SK-N-SH treated with all-trans-retinoic acid at 6 μM for 48 hours (cell line): ENCODE results near the gene ZCCHC17.

Experiments used
- ATAC-seq: fragments of 200-7000 bp; cut with Tn5 transposase; 3 replicates; pipeline ENCODE4 v1.9.1; 2020; ENCODE audit warnings: mild to moderate bottlenecking, moderate library complexity
- BACH2 ChIP-seq: fragments of 250-450 bp; sonication (Bioruptor Pico); IDR thresholded peaks from 2 replicates; pipeline ENCODE4 v1.9.0; 2021; ENCODE audit warnings: mild to moderate bottlenecking, borderline replicate concordance
- CSRNP3 ChIP-seq: fragments of 250-450 bp; sonication (Bioruptor Pico); IDR thresholded peaks from 2 replicates; pipeline ENCODE4 v1.5.1; 2021; ENCODE audit warnings: mild to moderate bottlenecking, moderate library complexity
- ESRRG ChIP-seq: fragments of 250-450 bp; sonication (Bioruptor Pico); IDR thresholded peaks from 2 replicates; pipeline ENCODE4 v1.6.1; 2021; ENCODE audit warnings: mild to moderate bottlenecking
- GLIS3 ChIP-seq: fragments of 250-450 bp; sonication (Bioruptor Pico); IDR thresholded peaks from 2 replicates; pipeline ENCODE4 v1.5.0; 2020; ENCODE audit warnings: mild to moderate bottlenecking, moderate library complexity
- OSR1 ChIP-seq: fragments of 250-450 bp; sonication (Bioruptor Pico); IDR thresholded peaks from 2 replicates; pipeline ENCODE4 v1.8.0; 2022; ENCODE audit warnings: moderate library complexity, mild to moderate bottlenecking, inconsistent platforms
- POU6F1 ChIP-seq: fragments of 250-450 bp; sonication (Bioruptor Pico); IDR thresholded peaks from 2 replicates; pipeline ENCODE4 v1.8.0; 2021; ENCODE audit warnings: low read depth, mild to moderate bottlenecking, moderate library complexity, borderline replicate concordance
- RARB ChIP-seq: fragments of 250-450 bp; sonication (Bioruptor Pico); IDR thresholded peaks from 2 replicates; pipeline ENCODE4 v1.8.0; 2021; ENCODE audit warnings: mild to moderate bottlenecking, moderate library complexity
- SNAI2 ChIP-seq: fragments of 250-450 bp; sonication (Bioruptor Pico); IDR thresholded peaks from 2 replicates; pipeline ENCODE4 v1.5.0; 2020; ENCODE audit warnings: mild to moderate bottlenecking, moderate library complexity
- TCF4 ChIP-seq: fragments of 250-450 bp; sonication (Bioruptor Pico); IDR thresholded peaks from 2 replicates; pipeline ENCODE4 v1.8.0; 2021; ENCODE audit warnings: mild to moderate bottlenecking, moderate library complexity, borderline replicate concordance
- TOX ChIP-seq: fragments of 250-450 bp; sonication (Bioruptor Pico); IDR thresholded peaks from 2 replicates; pipeline ENCODE4 v1.8.0; 2021; ENCODE audit warnings: mild to moderate bottlenecking, moderate library complexity, borderline replicate concordance
- TSHZ2 ChIP-seq: fragments of 250-450 bp; sonication (Bioruptor Pico); IDR thresholded peaks from 2 replicates; pipeline ENCODE4 v1.5.0; 2020; ENCODE audit warnings: mild to moderate bottlenecking, moderate library complexity
- ZC3H10 ChIP-seq: fragments of 250-450 bp; sonication (Bioruptor Pico); IDR thresholded peaks from 2 replicates; pipeline ENCODE4 v1.5.1; 2021; ENCODE audit warnings: mild to moderate bottlenecking, moderate library complexity
- ZFP3 ChIP-seq: fragments of 250-450 bp; sonication (Bioruptor Pico); IDR thresholded peaks from 2 replicates; pipeline ENCODE4 v1.5.0; 2020; ENCODE audit warnings: mild to moderate bottlenecking, moderate library complexity
- ZNF70 ChIP-seq: fragments of 450-650 bp; formaldehyde crosslinking; IDR thresholded peaks from 2 replicates; pipeline ENCODE4 v1.5.0; 2020; ENCODE audit warnings: mild to moderate bottlenecking, moderate library complexity
- ZNF8 ChIP-seq: fragments of 450-650 bp; formaldehyde crosslinking; IDR thresholded peaks from 2 replicates; pipeline ENCODE4 v1.5.0; 2020; ENCODE audit warnings: mild to moderate bottlenecking, moderate library complexity
- TF ChIP-seq, protein P1 (sequence below): fragments of 250-450 bp; sonication (Bioruptor Pico); IDR thresholded peaks from 2 replicates; pipeline ENCODE4 v1.8.0; 2020; ENCODE audit warnings: mild to moderate bottlenecking, moderate library complexity, borderline replicate concordance
- TF ChIP-seq, protein P2 (sequence below): fragments of 250-450 bp; sonication (Bioruptor Pico); IDR thresholded peaks from 2 replicates; pipeline ENCODE4 v1.5.1; 2020; ENCODE audit warnings: low read depth, mild to moderate bottlenecking, moderate library complexity

Gene ZCCHC17

GRCh38 chr1:31371121-31371959 lies 74.5 kb downstream of the ZCCHC17 start:
- no peak for ATAC-seq
- no peak for TF ChIP-seq RARB (CRISPR knock-in tag)
- TF ChIP-seq ZC3H10 (CRISPR knock-in tag), result no peak
- no peak for TF ChIP-seq ZFP3 (CRISPR knock-in tag)
- no peak for TF ChIP-seq ZNF70 (CRISPR knock-in tag)
- TF ChIP-seq, protein P1, sequence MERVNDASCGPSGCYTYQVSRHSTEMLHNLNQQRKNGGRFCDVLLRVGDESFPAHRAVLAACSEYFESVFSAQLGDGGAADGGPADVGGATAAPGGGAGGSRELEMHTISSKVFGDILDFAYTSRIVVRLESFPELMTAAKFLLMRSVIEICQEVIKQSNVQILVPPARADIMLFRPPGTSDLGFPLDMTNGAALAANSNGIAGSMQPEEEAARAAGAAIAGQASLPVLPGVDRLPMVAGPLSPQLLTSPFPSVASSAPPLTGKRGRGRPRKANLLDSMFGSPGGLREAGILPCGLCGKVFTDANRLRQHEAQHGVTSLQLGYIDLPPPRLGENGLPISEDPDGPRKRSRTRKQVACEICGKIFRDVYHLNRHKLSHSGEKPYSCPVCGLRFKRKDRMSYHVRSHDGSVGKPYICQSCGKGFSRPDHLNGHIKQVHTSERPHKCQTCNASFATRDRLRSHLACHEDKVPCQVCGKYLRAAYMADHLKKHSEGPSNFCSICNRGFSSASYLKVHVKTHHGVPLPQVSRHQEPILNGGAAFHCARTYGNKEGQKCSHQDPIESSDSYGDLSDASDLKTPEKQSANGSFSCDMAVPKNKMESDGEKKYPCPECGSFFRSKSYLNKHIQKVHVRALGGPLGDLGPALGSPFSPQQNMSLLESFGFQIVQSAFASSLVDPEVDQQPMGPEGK (CRISPR knock-in tag), result no peak
- TF ChIP-seq ZNF8 (CRISPR knock-in tag), result no peak
- TF ChIP-seq CSRNP3 (CRISPR knock-in tag), result no peak
- no peak for TF ChIP-seq OSR1 (CRISPR knock-in tag)
- TF ChIP-seq TSHZ2 (CRISPR knock-in tag), result no peak
- TF ChIP-seq ESRRG (CRISPR knock-in tag), result no peak
- TF ChIP-seq SNAI2 (CRISPR knock-in tag), result no peak
- TF ChIP-seq TOX (CRISPR knock-in tag), result no peak
- no peak for TF ChIP-seq TCF4 (CRISPR knock-in tag)
- no peak for TF ChIP-seq BACH2
- TF ChIP-seq GLIS3, result no peak

- ATAC-seq, result no peak
- TF ChIP-seq POU6F1 (CRISPR knock-in tag), result no peak
- TF ChIP-seq SNAI2 (CRISPR knock-in tag), result no peak
- TF ChIP-seq CSRNP3 (CRISPR knock-in tag), result no peak
- TF ChIP-seq TSHZ2 (CRISPR knock-in tag), result no peak
- TF ChIP-seq, protein P2, sequence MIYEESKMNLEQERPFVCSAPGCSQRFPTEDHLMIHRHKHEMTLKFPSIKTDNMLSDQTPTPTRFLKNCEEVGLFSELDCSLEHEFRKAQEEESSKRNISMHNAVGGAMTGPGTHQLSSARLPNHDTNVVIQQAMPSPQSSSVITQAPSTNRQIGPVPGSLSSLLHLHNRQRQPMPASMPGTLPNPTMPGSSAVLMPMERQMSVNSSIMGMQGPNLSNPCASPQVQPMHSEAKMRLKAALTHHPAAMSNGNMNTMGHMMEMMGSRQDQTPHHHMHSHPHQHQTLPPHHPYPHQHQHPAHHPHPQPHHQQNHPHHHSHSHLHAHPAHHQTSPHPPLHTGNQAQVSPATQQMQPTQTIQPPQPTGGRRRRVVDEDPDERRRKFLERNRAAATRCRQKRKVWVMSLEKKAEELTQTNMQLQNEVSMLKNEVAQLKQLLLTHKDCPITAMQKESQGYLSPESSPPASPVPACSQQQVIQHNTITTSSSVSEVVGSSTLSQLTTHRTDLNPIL (CRISPR knock-in tag), result no peak
- no peak for TF ChIP-seq RARB (CRISPR knock-in tag)
- no peak for TF ChIP-seq ZNF8 (CRISPR knock-in tag)
- TF ChIP-seq, protein P1 (CRISPR knock-in tag), result no peak
- no peak for TF ChIP-seq TCF4 (CRISPR knock-in tag)
- TF ChIP-seq ZFP3 (CRISPR knock-in tag), result no peak
Measured at GRCh38 chr1:31372051-31372450, 75.2 kb downstream of the ZCCHC17 start.
